ES-I3 (cell line): ENCODE data around the gene CDK15.

Experiments
- H3K36me3 ChIP-seq: 2 replicates; pipeline ENCODE4 v1.6.1; 2013; ENCODE audit warnings: mild to moderate bottlenecking, low read length, control low read depth, moderate library complexity; ENCODE audit not compliant: insufficient read depth
- H3K4me1 ChIP-seq: 2 replicates; pipeline ENCODE4 v1.6.1; 2013; ENCODE audit warnings: mild to moderate bottlenecking, control low read depth, low read length; ENCODE audit not compliant: insufficient read depth
- H3K9ac ChIP-seq: 2 replicates; pipeline ENCODE4 v1.6.1; 2013; ENCODE audit warnings: low read depth, mild to moderate bottlenecking, low read length, moderate library complexity
- H3K9me3 ChIP-seq: 2 replicates; pipeline ENCODE4 v1.6.1; 2013; ENCODE audit warnings: mild to moderate bottlenecking, low read length, moderate library complexity; ENCODE audit not compliant: control insufficient read depth, insufficient read depth

Gene CDK15

DNA sequence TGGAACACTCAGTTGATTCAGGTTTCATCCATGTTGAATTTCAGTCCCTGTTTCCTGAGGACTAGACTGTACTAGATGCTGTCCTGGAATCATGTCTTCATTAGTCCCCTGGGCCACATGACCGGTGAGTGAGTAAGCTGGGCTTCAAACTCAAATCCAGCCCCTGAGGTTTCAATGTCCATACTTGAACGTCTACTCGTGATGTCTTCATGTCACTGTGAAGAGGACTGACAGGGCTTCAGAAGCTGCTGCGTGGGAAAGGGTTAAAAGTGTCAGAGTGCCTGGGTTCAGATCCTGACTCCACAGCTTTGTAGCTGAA lies 101.2 kb downstream of the CDK15 start:
- peaks cover 35% of the 10 kb centered on the region for H3K4me1 ChIP-seq
- no peaks in the 10 kb centered on the region for H3K9me3 ChIP-seq
- no peaks in the 10 kb centered on the region for H3K36me3 ChIP-seq
- H3K9ac ChIP-seq, result no peak overlapping the region

DNA sequence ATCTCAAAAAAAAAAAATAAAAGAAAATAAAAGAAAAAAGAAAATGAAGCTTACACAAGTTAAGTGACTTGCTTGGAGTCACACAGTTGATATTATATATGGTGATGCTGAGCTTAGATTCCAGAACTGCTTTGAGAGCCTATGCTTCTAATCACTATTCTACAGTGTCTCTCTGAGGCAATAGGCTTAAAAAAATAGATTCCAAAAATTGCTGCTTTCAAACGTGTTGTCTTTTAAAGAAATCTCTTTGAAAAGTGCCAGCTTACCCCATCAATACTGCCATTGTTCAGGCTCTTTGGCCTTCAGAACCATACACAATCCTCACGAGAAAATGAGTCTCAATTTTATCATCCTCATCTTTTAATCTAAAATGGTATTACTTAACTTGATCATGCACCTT lies 102.6 kb downstream of the CDK15 start:
- Histone ChIP-seq H3K4me1 (peaks cover 35% of the 10 kb centered on the region), H3K9ac (no peak overlapping the region), H3K9me3 (no peaks in the 10 kb centered on the region), H3K36me3 (no peaks in the 10 kb centered on the region)

DNA sequence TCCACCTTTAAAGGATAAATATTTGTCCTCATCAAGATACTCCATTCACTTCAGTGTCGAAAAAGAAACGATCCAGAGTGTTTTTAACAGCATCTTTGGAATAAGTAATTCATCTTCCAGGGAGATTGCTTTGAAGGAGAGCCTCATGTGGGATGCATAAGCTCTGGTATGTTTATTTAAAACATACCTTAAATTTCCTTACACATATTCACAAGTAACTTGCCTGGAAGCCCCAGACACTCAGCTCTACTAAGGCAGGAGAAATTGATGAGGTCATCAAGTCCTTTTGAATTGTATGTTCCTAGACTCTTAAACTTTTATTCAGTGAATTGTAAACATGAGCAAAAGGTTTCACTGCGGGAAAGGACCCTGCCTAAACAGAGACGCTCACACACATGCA lies 103.0 kb downstream of the CDK15 start:
- peaks cover 33% of the 10 kb centered on the region for H3K4me1 ChIP-seq
- no peak overlapping the region for H3K9ac ChIP-seq
- H3K36me3 ChIP-seq, result no peaks in the 10 kb centered on the region
- no peaks in the 10 kb centered on the region for H3K9me3 ChIP-seq

DNA sequence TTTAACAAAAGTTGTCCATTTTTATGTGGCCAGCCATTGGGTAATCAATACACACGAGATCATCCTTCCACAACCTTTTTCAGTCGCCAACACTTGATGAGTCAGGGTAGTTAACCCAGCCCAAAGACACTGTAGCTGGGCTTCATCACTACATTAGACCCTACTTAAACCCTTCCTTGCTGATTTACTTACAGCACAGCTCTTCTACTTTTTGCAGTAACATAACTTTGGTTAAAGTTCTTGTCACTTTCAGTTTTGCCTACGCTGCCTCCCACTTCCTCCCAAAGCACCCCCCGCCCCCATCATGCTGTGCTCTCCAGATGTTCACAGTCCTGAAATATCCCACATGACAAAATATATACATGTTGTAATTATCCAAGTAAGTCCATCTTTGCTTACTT lies 103.6 kb downstream of the CDK15 start:
- peaks cover 27% of the 10 kb centered on the region for H3K4me1 ChIP-seq
- H3K36me3 ChIP-seq, result no peaks in the 10 kb centered on the region
- H3K9ac ChIP-seq, result no peak overlapping the region
- H3K9me3 ChIP-seq, result no peaks in the 10 kb centered on the region

DNA sequence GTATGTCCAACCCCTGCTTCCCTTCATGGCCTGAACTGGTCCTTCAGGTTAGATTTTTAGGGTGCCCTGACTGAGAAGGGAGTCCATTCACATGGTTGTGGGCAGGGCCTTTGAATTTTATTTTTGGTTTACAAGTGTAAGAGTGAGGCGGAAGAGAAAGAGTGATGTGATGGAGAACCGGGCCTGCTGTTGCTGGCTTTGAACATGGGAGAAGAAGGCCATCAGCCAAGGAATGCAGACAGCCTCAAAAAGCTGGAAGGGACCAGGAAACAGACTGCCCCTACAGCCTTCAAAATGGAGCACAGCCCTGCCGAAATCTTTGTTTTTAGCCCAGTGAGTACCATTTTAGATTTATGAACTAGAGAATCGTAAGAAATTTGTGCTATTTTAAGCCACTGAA lies 105.0 kb downstream of the CDK15 start:
- no peaks in the 10 kb centered on the region for H3K9me3 ChIP-seq
- H3K9ac ChIP-seq, result no peak overlapping the region
- H3K36me3 ChIP-seq, result no peaks in the 10 kb centered on the region
- H3K4me1 ChIP-seq, result peaks cover 24% of the 10 kb centered on the region

DNA sequence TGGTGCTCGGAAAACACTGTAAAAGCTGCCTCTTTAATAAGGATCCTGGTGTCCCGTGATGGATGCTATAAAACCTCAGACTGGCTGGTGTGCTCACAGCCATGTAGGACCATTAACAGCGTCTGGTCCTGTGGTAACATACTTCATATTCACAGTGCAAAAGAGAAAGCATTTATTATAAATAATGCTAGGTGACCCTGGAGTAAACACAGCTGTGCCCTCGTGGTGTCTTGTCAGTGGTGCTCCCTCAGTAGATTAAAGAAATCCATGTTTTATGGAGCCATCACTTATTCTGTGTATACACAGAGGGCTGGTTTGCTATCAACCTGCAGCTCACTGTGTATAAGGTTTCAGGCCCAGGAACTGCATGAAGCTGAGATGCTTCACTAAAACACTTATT lies 106.9 kb downstream of the CDK15 start:
- Histone ChIP-seq H3K4me1 (peaks cover 17% of the 10 kb centered on the region), H3K36me3 (no peaks in the 10 kb centered on the region), H3K9me3 (no peaks in the 10 kb centered on the region), H3K9ac (no peak overlapping the region)

DNA sequence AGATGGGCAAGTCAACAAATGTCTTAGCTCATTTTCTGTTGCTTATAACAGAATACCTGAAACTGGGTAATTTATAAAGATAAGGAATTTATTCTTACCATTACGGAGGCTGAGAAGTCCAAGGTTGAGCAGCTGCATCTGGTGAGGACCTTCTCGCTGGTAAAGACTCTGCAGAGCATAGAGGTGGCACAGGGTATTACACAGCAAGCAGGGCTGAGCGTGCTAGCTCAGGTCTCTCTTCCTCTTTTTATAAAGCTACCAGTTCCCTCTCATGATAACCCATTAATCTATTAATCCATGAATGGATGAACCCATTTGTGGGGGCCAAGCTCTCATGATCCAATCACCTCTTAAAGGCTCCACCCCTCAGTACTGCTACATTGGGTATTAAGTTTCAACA lies 109.1 kb downstream of the CDK15 start:
- Histone ChIP-seq H3K9me3 (no peaks in the 10 kb centered on the region), H3K4me1 (peaks cover 9% of the 10 kb centered on the region), H3K9ac (no peak overlapping the region), H3K36me3 (no peaks in the 10 kb centered on the region)

DNA sequence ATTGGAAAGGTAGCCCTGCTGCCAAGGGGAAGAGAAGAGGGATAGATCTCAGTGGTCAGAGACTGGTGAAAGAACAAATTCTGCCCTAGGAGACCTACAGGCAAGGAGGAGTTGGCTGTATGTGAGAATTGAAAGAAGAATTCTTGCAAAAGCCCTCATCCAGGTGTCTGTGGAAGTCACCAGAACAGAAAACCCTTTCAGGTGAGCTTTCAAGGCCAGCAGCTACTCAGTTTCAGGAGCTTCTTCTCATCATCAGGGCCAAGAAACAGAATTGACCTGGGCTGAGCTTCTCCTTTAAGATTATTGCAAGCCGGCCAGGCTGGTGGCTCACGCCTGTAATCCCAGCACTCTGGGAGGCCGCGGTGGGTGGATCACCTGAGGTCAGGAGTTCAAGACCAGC lies 110.2 kb downstream of the CDK15 start:
- Histone ChIP-seq H3K9me3 (no peaks in the 10 kb centered on the region), H3K36me3 (no peaks in the 10 kb centered on the region), H3K9ac (no peak overlapping the region), H3K4me1 (peaks cover 4% of the 10 kb centered on the region; the same call in 1 of the 2 replicates)

DNA sequence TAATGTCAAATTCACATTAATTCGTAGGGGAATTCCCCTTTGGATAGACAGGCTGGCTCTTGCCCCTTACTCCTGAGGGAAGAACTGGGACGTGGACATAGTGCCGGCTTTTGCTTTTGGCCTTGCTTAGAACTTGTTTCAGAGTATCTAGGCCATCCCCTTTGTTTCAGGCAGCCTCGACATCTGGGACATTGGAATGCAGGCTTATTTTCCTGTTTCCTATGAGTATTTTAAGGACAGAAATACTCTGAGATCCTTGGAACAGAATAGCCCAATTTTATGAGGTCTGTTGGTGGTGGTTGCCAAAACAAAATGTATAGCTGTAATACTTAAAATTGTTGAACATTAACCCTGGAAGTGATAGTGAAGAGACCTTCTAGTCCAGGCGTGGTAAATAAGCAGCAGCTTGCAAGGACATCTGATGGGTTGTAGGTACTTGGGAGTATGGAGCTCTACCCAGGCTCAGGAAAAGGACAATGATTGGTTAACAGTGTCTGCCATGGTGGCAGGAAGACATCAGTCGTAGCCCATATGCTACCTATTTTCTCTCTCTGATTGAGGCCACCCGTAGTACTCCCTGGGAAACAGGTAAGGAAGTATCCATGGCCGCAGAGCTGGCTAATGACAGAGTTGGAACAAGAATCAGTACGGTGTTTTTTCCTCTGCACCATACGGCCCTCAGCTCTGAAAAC lies 112.4 kb downstream of the CDK15 start:
- H3K4me1 ChIP-seq, result peaks cover 5% of the 10 kb centered on the region
- H3K9me3 ChIP-seq, result no peaks in the 10 kb centered on the region
- no peak overlapping the region for H3K9ac ChIP-seq
- H3K36me3 ChIP-seq, result no peaks in the 10 kb centered on the region

DNA sequence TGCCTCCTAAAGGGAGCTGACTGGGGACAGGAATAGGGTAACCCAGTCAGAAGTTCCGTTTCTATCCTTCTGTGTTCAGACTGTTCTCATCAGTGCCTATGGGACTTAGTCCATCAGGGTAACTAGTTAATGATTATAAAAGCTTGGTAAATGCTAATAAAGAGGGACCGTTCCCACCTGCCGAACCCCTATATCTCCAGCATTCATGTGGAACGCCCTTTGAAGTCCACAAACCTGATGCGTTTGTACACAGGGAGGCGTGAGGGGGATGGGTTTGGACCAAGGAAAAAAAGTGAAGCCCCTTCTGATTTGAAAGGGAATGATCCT lies 112.9 kb downstream of the CDK15 start:
- H3K9me3 ChIP-seq, result no peaks in the 10 kb centered on the region
- H3K36me3 ChIP-seq, result no peaks in the 10 kb centered on the region
- H3K9ac ChIP-seq, result no peak overlapping the region
- H3K4me1 ChIP-seq, result peaks cover 10% of the 10 kb centered on the region

DNA sequence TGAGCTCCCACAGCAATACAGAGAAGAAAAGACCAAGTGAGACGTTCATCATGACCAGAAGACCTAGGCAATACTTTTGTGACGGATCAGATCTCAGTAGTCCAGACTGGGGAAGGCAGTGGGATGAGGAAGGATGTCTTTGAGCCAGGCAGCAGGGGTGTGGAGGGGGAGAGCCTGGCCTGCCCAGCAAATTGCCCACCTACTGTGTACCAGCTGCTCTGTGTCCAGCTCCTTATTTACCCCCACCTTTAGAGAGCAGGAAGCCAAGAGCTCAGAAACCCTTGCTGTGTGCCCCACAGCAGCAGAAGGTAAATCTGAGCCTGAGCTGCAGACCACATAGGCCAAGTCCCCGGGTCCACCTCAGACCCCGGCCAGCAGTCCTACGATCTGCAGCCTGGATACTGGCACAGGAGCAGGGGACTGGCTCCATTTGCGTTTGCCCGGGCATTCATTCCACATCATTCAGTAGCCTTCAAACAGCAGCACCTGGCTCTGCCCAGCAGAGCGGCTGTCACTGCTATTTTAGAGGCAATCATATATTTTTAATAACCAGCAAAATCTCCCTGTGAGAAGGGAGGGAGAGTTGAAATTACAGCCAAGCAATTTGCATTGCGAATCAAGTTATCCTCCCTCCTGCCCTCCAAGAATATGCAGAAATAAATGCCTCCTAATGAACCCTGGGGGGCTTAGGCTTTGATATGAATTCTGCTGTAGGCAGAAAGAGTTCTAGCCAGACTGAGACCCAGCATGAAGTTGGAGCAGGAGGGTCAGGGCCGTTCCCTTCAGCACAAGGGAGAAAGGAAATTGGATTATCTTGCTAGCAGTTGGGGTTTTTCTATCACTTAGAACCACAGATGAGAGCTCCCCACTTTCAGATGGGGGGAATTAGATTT lies 117.3 kb downstream of the CDK15 start:
- no peaks in the 10 kb centered on the region for H3K36me3 ChIP-seq
- no peak overlapping the region for H3K9ac ChIP-seq
- H3K4me1 ChIP-seq, result peaks cover 10% of the 10 kb centered on the region
- no peaks in the 10 kb centered on the region for H3K9me3 ChIP-seq

DNA sequence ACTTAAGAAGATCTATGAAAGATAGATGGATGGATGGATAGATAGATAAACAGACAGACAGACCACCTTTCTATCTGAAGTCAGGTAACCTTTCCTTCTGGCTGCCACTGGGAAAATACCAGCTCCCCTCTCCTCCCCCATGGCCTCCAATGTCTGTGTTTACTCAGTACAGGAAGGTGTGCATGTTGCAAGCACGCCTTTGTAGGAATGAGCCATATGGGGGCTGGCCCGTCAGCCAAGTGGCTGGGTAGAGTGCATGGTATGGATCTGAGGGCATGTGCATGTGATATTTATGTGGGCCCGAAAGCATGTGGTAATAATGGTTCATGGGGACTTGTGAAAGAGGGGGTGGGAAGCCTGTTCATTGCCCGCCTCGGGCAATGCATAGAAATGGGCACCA lies 118.1 kb downstream of the CDK15 start:
- no peak overlapping the region for H3K9ac ChIP-seq
- no peaks in the 10 kb centered on the region for H3K36me3 ChIP-seq
- peaks cover 17% of the 10 kb centered on the region; the same call in 1 of the 2 replicates for H3K4me1 ChIP-seq
- no peaks in the 10 kb centered on the region for H3K9me3 ChIP-seq

DNA sequence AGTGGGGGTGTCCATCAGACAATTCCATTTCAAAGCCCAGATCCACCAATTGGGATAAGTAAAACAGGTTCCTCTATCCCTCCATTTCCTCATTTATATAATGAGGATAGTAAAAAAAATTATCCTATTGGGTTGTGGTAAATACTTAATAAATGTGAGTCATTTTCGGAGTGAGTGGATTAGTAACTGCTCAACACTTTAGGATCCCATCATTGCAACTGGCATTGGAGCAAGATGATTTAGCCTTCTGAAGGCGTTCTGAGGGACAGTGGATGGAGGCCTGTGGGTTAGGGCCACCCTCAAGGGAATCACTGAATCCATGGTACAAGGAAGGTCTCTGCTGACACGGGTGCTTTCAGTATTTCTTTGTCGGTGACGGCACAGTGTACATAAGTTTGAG lies 118.7 kb downstream of the CDK15 start:
- Histone ChIP-seq H3K36me3 (no peaks in the 10 kb centered on the region), H3K9me3 (no peaks in the 10 kb centered on the region), H3K4me1 (peaks cover 18% of the 10 kb centered on the region; the same call in 1 of the 2 replicates), H3K9ac (no peak overlapping the region)

DNA sequence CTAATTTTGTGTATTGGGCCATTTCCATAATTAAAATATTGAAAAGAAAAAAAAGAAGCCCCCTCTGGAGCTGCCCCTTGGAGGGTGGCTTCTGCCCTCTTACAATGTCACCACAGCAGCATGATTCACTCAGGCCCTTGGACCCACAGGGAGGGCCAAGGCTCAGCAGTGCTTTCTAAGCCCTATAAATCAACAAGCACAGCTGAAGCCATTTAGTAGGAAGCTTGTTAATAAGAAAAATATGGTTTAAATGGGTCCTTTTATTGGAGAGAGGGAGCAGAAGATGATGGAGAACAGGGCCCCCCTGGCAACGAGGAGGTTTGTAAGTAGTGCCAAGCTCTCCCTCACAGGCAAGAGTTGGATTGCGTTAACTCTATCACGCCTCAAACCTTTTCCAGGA lies 119.7 kb downstream of the CDK15 start:
- Histone ChIP-seq H3K9me3 (no peaks in the 10 kb centered on the region), H3K9ac (no peak overlapping the region), H3K36me3 (no peaks in the 10 kb centered on the region), H3K4me1 (peaks cover 18% of the 10 kb centered on the region; the same call in 1 of the 2 replicates)

DNA sequence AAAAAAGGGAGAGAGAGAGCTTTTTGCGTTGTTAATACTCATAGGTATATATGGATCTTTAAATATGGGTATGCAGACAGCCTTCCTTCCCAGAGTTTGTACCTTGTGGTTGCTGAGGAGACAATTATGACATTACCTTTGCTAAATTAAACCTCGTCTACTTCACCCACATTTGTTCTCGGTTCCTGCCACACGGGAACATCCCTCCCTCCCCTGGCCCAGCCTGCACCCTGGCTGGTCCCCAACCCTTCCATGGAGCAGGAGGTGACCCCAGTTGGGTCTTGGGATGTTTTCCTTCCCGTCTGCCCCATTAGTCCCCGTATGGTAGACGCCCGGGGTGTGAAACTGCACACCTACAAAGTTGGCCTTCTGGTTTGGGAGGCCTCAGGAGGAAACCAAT lies 122.0 kb downstream of the CDK15 start:
- Histone ChIP-seq H3K36me3 (no peaks in the 10 kb centered on the region), H3K9me3 (no peaks in the 10 kb centered on the region), H3K4me1 (peaks cover 28% of the 10 kb centered on the region), H3K9ac (no peak overlapping the region)
